ENCODE data around the gene SLC9B2.

Gene SLC9B2, protein sequence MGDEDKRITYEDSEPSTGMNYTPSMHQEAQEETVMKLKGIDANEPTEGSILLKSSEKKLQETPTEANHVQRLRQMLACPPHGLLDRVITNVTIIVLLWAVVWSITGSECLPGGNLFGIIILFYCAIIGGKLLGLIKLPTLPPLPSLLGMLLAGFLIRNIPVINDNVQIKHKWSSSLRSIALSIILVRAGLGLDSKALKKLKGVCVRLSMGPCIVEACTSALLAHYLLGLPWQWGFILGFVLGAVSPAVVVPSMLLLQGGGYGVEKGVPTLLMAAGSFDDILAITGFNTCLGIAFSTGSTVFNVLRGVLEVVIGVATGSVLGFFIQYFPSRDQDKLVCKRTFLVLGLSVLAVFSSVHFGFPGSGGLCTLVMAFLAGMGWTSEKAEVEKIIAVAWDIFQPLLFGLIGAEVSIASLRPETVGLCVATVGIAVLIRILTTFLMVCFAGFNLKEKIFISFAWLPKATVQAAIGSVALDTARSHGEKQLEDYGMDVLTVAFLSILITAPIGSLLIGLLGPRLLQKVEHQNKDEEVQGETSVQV

DNA sequence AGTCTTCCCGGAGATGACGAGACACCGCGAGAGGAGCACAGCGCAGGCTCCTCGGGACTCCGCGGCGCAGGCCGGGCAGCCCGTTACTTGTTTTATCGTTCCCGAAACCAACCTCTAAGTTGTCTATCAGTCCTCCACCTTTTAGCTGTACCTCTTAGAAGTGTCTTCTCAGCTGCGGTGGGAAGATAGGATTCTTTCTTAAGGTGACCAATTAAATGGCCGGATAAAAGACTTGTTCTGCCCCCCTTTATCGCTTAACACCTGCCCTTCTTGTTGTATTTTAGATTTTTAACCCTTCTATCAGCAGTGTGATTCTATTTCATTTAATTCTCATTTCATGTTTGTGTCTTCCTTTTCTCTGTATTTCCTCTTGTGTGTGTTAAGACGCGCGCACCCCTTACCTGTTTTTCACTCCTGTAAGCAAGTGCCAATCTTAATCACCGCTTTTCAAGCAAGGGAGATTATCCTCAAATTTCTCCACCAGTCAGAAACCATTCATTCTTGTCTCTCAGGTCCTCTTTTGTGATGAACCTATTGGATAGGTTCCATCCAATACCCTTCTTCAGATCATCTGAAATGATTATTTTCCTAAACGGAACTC, at the start of gene SLC9B2:
TSS of gene SLC9B2 (minus strand) at position 15 of the 601 bp plus-strand sequence. CDS start 9,211 bp downstream, outside the sequence.
- DNase-seq: peak in 2 of 42 donors; percentile 10
- intact Hi-C loops (cut with DNase I): no loop called here

DNA sequence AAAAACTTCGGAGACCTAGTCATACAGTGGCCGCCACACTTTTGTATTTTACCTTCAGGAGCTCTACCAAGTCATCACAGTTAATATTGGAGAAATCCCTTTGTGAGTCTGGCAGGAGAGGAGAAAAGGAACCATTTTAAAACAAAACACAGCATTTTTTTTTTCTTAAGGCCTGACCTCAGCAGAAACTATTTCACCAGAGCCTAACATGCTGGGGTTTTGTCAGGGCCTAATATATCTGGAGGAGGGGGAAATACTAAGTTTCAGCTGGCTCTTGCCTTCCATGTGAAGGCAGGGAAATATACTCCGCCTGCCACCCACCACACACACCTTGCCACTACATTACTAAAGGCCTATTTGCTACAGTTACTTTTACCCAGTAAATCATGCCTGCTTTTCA, 49.6 kb upstream of the SLC9B2 start:
- intact Hi-C loops (cut with DNase I): no loop called here
- no peak for DNase-seq

DNA sequence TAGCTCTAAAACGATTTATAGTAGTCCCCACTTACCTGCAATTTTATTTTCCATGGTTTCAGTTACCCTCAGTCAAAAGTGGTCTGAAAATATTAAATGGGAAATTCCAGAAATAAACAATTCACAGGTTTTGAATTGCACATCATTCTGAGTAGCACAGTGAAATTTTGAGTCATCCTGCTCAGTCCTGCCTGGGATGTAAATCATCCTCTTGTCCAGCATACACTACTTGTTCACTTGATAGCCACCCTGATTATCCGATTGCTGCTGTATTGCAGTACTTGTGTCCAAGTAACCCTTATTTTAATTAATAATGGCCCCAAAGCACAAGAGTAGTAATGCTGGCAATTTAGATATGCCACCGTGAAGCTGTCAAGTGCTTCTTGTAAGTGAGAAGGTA, 46.6 kb upstream of the SLC9B2 start:
- intact Hi-C loops (cut with DNase I): no loop called here
- DNase-seq: no peak

DNA sequence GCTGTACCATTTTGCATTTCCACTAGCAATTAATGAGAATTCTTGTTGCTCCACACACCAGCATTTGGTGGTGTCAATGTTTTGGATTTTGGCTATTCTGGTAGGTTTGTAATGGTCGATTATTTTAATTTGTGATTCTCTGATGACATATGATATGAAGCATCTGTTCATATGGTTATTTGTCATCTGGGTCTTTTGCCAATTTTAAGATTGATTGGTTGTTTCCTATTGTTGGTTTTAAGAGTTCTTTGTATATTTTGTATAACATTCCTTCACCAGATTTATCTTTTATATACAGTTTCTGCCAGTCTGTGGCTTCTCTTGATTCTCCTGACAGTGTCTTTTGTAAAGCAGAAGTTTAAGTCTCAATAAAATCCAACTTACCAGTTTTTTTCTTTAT, 41.6 kb upstream of the SLC9B2 start:
- intact Hi-C loops (cut with DNase I): no loop called here
- no peak for DNase-seq

DNA sequence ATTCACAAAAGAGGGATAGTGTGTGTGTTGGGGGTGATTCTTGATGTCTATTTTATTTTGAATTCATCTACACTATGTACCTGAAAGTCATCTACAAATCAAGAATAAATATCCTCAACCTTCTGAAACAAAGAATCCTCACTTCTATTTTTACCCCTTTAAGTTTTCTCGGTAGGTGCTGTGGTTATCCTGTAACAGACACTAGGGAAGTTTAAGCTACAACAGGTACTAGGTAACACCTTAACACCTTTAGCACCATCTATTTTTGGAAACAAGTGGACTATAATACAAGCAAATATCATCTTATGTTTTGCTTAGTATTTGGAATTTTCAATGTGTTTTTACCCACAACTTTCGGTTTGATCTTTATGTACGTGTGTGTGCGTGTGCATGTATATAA, 35.0 kb upstream of the SLC9B2 start:
- intact Hi-C loops (cut with DNase I): no loop called here

DNA sequence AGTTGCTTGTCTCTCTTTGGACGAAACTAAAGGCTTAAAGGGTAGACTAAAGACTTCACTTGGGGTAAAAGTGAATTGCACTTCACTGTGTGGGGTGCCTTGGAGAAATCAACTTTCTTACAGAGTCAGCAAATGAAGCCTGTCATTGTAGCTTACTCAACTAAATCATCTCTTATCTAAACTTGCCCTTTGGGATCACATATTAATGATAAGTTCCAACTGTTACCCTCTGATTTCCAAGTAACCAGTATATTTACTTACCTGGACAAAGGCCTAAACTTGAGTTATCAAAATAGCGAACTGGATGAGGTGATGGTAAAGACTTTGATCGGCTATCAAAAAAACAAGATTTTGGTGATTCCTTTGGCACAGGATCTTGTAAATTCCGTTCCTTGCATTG, 32.0 kb upstream of the SLC9B2 start:
- no peak for DNase-seq
- intact Hi-C loops (cut with DNase I): no loop called here

More for the DNA sequence above, 35.0 kb upstream of the SLC9B2 start:
- no peak for DNase-seq

DNA sequence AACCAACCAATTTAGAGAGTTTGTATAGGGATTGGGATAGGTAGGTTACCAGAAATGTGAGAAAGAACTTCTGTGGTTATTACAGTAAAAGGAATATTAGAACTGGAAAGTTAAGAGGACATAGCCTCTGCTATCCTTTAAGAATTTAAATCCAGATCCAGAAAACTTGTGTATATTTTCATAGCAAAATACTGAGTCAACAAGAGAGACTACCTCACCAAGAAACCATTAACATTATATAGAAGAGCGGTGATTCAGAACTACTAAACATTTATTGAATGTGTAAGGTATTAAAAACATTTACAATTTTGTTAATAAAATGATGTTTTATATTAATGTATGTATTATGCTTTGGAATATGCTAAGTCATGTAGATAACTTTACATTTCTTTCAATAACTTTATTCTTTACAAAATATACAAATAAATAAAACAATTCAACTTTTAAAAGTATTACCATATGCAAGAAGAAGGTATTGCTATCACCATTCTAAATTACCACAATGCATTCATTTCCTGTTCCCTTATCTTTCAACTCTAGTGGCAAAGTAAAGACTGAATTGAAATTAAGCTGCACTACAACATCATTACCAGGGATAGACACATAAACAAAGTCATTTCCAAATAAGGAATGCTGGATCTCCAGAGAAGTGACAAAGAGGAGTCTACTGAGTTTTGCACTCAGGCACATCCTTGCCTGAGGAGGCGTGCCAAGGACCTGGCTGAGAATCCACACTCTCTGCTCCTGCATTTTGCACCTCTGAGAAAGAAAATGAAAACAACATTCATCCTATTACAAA, 29.2 kb upstream of the SLC9B2 start:
- no peak for DNase-seq
- intact Hi-C loops (cut with DNase I): no loop called here

DNA sequence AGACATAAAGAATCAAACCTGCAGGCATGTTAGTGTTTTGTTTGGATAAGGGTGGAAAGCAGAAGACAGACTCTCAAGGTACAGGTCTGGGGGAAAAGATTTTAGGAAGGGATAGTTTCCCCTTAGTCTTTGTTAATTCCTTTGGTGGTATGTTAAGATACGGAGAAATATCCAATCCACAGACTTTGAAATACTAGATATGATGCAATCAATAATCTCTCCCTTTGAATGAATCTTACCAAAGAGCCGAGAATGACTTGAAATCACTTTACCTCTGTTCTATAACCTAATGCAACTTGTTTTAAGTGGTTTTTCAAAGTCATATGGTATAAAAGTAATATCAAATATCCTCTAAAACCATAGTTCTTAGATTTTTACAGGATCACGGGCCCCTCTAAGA, 28.3 kb upstream of the SLC9B2 start:
- intact Hi-C loops (cut with DNase I): no loop called here
- no peak for DNase-seq

DNA sequence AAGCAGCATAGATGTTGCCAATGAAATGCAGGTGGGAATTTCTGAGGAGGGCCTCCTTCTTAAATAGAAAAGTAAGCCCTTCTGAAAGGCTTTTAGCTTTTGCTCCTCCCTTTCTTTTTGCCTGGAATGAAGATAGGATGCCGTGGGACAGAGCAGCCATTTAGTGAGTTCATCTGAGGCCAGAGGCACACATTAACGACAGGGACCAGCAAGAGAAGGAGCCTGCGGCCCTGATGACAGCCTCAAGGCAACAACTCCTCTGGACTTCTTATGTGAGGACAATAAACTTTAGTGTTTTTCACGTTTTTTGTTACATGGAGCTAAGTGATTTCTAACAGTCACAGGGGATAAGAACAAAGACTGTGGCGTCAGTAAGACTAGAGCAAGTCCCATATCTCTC, 24.1 kb upstream of the SLC9B2 start:
- no peak for DNase-seq
- intact Hi-C loops (cut with DNase I): no loop called here

DNA sequence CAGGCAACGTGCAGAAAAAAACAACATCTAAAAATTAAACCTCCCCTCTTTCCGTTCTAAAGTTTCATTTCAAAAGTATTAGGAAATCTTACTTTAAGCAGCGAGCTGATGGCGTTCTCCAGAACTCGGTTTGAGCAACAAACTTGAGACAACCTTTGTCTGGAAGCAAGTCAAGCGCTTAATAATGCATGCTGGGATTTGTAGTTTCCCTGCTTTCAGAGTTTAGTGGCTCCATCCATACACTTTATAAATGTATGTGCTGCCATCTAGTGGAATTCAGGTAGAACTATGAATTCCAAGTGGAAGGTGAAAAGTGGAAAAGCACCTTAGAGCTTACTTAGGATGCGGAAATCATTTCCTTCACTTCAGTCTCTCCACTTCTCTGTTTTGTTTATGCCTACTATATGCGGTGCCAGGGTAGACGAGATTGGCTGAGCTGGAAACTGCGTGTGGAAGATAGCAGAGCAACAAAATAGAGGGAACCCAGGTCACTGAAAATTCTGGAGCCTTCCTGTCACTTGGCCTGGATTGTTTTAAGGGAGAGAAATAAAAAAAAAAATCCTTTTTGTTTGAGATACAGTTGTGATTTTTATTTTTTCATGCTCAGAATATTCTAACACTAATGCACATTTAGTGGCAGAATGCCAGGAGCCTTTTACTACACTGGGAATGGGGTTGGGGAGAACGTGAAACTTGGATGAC, 23.3 kb upstream of the SLC9B2 start, which contains the start of gene BDH2:
TSS of gene BDH2 (minus strand) at position 144 of the 702 bp plus-strand sequence. CDS start 3,580 bp downstream, outside the sequence.
- DNase-seq: peak in 28 of 42 donors; percentile 9 to 84 (median 54)
- intact Hi-C loops (cut with DNase I): loop anchor here (10.0 kb wide), 3 partner anchors 55 to 665 kb away; no protein-coding TSS in a partner anchor

DNA sequence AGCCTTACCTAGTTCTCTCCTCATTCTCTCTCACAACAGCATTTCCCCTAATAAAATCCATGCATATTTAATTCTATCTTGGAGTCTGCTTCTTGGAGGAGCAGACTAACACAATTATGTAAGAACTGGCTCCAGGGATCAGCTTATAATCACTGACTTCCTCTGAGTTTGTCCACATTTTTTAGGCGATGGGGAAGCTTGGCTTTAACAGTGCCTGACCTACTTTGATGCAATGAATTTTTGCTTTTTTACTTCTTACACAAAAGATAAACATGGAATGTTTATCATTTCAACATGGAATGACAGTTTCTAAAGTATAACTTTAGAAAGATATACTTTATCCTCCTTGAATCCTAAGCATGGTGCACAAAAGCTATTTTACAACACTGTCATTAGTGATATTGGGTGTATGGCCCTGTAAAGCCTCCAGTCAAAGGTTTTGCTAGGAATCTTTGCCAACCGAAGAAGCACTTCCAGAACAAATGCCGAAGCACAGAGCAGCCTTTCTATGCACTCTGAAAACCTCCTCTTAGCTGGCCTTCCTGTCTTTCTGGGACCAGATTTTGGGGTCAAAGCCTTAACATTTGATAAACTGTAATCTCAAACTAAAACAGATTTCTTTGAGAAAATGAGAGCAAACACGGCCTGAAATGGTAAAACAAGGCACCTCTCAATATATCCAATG, 22.3 kb upstream of the SLC9B2 start:
- DNase-seq: no peak
- intact Hi-C loops (cut with DNase I): loop anchor here (10.0 kb wide), 3 partner anchors 54 to 664 kb away; no protein-coding TSS in a partner anchor

DNA sequence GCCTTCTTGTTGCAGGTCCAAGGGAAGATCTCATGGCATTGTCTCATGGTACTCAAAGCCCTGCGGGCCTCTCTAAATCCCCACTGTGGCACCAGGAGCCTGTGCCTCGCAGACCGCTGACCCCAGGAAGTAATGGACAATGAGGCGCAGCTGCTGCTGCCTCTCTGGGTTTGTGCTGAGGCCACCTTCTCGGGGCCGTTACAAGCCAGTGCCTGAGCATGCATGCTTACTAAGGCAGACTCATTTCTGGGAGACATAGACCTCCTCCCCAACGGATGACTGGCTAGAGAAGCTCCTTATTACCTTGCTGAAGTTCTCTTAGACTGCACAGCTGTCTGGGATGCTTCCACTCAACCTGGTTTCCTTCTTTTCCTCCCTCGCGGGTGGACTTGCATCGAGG, 21.8 kb upstream of the SLC9B2 start:
- DNase-seq: no peak
- intact Hi-C loops (cut with DNase I): loop anchor here (10.0 kb wide), 3 partner anchors 54 to 664 kb away; no protein-coding TSS in a partner anchor

DNA sequence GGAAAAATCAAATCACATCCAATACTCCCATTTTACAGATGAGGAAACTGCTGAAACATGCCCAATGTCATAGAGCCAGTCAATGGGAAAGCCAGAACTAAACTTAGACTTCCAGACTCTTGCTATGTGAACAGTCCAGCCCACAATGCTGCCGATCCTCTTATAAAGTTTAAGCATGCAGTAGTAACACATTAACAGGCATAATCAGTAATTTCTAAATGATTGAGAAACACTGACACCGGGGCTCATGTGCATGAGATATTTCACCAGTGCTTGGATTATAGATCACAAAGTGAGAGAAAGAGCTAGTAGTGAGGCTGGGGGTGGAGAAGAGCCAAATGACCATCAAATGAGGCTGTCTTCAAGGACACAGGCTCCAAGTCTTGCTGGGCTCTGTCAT, 20.6 kb upstream of the SLC9B2 start:
- no peak for DNase-seq
- intact Hi-C loops (cut with DNase I): loop anchor here (10.0 kb wide), 3 partner anchors 52 to 662 kb away; no protein-coding TSS in a partner anchor

DNA sequence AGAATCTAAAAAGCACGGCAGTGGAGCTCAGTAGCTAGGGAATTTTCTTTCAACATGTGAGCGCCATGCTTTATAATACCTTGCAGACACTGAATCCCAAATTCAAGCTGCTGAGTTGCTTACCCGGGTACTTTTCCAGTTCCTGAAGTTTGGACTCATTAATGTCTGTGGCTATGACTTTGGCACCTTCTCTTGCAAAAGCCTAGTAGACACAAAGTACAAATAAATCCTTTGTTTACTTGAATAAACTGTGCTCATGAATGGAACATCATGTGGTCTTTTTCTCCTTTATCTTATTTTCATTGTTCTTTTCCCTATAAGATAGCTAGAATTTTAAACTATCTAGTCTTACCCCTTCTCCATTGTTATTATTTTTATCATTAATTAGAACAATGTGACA, 18.5 kb upstream of the SLC9B2 start:
- DNase-seq: peak in 2 of 42 donors; percentile 18 to 20
- intact Hi-C loops (cut with DNase I): loop anchor here (10.0 kb wide), 3 partner anchors 50 to 660 kb away; no protein-coding TSS in a partner anchor

DNA sequence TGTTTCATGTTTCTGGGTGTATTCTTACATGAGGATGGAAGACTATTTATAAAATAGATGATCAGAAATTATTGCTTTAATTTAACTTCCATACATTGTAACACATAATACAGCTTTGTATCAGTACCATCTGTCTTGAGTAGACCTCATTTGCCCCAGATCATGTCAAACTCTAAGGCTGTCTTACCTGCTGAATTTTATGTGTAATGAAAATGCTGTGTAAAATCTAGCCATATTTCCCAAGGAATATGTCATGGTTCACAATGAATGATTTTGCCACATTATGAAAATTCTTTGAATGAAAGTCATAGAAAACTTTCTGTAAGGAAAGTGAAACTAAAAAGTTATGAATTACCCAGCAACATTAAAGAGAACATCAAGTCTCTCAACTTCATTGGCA, 15.7 kb upstream of the SLC9B2 start:
- intact Hi-C loops (cut with DNase I): loop anchor here (10.0 kb wide), 3 partner anchors 47 to 657 kb away; no protein-coding TSS in a partner anchor
- no peak for DNase-seq

DNA sequence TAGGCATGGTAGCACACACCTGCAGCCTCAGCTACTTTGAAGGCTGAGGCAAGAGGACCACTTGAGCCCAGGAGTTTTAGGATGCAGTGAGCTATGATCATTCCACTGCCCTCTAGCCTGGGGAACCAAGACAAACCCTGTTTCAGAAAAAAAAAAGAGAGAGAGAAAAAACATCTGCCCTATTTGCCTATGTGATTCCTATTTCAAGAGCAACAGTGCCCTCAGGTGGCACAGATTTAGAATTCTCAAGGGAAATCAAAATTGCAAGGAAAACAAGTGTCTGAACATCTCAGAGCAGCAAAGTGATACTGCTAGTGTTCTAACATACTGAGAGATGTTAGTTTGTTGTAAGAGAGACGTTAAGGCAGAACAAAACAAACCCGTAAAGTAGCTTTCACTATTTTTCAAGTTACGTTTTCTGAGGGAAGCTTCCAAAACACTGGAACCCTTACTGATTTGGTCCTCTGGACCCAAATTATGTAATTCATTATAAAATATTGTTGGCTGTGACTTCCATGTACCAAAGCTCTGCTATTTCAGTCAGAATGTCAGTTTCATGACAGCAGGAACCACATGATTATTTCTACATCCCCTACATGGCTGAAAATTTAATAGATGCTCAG, 15.2 kb upstream of the SLC9B2 start:
- intact Hi-C loops (cut with DNase I): loop anchor here (10.0 kb wide), 3 partner anchors 47 to 657 kb away; no protein-coding TSS in a partner anchor
- DNase-seq: peak in 25 of 42 donors; percentile 15 to 83 (median 60)

DNA sequence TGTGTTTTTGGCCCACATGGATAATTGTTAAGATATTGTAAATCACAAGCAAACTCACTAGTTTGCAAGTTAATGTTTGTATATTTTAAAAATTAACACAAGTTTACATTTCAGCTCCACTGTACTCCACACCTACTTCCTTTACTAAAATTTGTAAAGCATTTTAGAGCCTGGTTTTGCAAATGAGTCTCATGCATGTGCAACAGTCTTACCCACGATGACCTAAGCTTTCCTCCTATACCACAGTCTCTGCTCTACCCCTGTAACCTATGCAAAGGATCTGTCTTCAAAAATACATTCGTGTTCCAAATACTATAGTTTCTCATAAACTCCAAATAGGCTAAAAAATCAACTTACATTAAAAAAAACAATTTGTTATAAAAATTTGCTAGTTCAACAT, 12.9 kb upstream of the SLC9B2 start:
- DNase-seq: no peak
- intact Hi-C loops (cut with DNase I): no loop called here

All from head of caudate nucleus (tissue), 42 donors.